Activated naive CD8-positive, alpha-beta T cell (primary cell): ENCODE data around the gene ASPSCR1.

ENCODE experiments used
- H3K27ac Mint-ChIP-seq: one replicate; pipeline ENCODE4 v1.8.0; 2021; ENCODE audit warnings: mixed read lengths
- H3K27me3 Mint-ChIP-seq: one replicate; pipeline ENCODE4 v1.8.0; 2021; ENCODE audit warnings: mixed read lengths
- H3K36me3 Mint-ChIP-seq: one replicate; pipeline ENCODE4 v1.8.0; 2021; ENCODE audit warnings: mixed read lengths
- H3K4me1 Mint-ChIP-seq: one replicate; pipeline ENCODE4 v1.8.0; 2021; ENCODE audit warnings: low read depth, mixed read lengths
- H3K4me3 Mint-ChIP-seq: one replicate; pipeline ENCODE4 v1.8.0; 2021; ENCODE audit warnings: mild to moderate bottlenecking, mixed read lengths
- H3K9me3 Mint-ChIP-seq: one replicate; pipeline ENCODE4 v1.8.0; 2021; ENCODE audit warnings: low read depth, mixed read lengths

Gene ASPSCR1

DNA sequence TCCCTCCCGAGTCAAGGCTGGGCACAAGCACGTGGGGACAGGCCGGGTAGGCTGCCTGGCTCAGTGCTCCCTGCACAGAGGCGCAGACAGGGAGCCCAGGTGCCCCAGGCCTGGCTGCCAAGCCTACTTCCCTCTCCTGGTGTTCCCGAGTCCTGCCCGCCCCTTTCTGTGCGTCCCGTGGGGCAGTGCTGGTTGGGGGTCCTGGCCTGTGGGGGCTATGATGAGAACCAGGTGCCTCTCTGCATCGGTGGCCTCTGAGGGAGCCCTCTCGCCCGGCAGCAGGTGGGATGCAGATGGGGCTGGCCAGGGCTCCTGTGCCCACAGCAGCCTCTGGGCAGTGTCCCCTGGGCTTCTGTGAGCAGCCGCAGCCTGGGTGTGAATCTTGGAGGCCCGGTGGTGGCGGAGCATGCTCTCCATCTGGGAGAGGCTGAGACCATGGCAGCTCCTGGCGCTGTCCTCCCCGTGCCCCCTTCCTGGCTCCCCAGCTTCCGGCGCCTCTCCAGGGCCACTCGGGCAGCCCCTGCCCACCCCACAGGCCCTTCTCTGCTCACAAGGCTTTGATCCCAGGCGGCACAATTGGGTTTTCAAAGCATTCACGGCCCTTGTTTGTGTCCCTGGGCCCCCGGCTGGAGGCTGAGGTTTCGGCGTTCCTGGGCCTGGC lies 38.0 kb downstream of the ASPSCR1 start:
- Mint-ChIP-seq H3K4me3 (no peak overlapping the region), H3K9me3 (no peaks in the 10 kb centered on the region)

GRCh38 chr17:82016061-82016874 lies 38.8 kb downstream of the ASPSCR1 start:
- H3K9me3 Mint-ChIP-seq = no peaks in the 10 kb centered on the region

More for the DNA sequence above, 38.0 kb downstream of the ASPSCR1 start:
- no peaks in the 10 kb centered on the region for H3K36me3 Mint-ChIP-seq
- no peak overlapping the region for H3K27ac Mint-ChIP-seq
- H3K4me1 Mint-ChIP-seq = peaks cover under 1% of the 10 kb centered on the region
- no peaks in the 10 kb centered on the region for H3K27me3 Mint-ChIP-seq

GRCh38 chr17:82016875-82017459 lies 39.5 kb downstream of the ASPSCR1 start:
- no peaks in the 10 kb centered on the region for H3K9me3 Mint-ChIP-seq
- no peaks in the 10 kb centered on the region for H3K27me3 Mint-ChIP-seq
- H3K36me3 Mint-ChIP-seq = no peaks in the 10 kb centered on the region
- no peak overlapping the region for H3K4me3 Mint-ChIP-seq
- H3K4me1 Mint-ChIP-seq = peaks cover 10% of the 10 kb centered on the region
- no peak overlapping the region for H3K27ac Mint-ChIP-seq

More at GRCh38 chr17:82016061-82016874, 38.8 kb downstream of the ASPSCR1 start:
- no peaks in the 10 kb centered on the region for H3K36me3 Mint-ChIP-seq
- H3K4me1 Mint-ChIP-seq = peaks cover 4% of the 10 kb centered on the region
- H3K4me3 Mint-ChIP-seq = no peak overlapping the region
- H3K27me3 Mint-ChIP-seq = no peaks in the 10 kb centered on the region
- no peak overlapping the region for H3K27ac Mint-ChIP-seq

GRCh38 chr17:82017612-82018151 lies 40.3 kb downstream of the ASPSCR1 start:
- Mint-ChIP-seq H3K27me3 (no peaks in the 10 kb centered on the region), H3K27ac (no peak overlapping the region), H3K4me1 (peaks cover 10% of the 10 kb centered on the region), H3K4me3 (no peak overlapping the region), H3K36me3 (no peaks in the 10 kb centered on the region), H3K9me3 (no peaks in the 10 kb centered on the region)

DNA sequence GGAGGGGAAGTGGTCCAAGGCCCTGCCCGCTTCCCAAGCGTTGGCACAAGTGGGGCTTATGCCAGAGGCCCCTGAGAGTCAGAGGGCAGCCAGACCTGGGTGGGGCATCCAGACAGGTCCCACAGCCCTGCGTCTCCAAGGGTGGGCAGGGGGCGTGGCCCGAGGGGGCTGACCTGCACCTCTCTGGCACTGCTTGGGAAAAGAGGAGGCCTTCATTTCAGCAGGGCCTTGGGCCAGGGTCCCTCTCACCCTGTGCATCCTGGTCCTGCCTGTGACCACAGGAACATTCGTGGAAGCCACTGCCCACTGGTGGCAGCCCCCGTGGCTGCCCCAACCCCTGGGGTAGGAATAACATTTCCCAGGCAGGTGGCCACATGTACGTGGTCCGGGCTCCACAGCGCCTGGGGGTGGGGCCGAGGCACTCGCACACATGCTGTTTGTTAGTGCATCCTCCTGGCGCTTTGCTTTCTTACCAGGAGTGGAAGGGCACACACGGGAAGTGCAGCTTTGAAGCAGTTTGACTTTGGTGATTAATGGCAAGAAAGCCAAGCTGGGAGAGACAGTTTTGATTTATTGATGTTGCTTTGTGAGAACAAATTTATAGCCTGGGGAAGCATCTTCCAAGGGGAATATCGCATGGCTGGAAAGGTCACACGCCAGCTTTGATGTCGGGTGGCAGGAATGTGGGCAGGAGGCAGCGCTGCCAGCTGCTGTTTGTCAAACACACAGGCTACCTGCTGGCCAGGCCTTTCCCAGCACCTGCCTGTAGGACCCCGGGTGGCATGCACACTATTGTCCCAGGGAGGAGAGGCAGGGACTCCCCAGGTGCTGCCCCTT lies 40.9 kb downstream of the ASPSCR1 start:
- H3K27ac Mint-ChIP-seq = peak overlapping the region; percentile 17
- peaks cover 10% of the 10 kb centered on the region for H3K4me1 Mint-ChIP-seq
- H3K27me3 Mint-ChIP-seq = no peaks in the 10 kb centered on the region
- no peaks in the 10 kb centered on the region for H3K9me3 Mint-ChIP-seq
- no peak overlapping the region for H3K4me3 Mint-ChIP-seq
- H3K36me3 Mint-ChIP-seq = no peaks in the 10 kb centered on the region

DNA sequence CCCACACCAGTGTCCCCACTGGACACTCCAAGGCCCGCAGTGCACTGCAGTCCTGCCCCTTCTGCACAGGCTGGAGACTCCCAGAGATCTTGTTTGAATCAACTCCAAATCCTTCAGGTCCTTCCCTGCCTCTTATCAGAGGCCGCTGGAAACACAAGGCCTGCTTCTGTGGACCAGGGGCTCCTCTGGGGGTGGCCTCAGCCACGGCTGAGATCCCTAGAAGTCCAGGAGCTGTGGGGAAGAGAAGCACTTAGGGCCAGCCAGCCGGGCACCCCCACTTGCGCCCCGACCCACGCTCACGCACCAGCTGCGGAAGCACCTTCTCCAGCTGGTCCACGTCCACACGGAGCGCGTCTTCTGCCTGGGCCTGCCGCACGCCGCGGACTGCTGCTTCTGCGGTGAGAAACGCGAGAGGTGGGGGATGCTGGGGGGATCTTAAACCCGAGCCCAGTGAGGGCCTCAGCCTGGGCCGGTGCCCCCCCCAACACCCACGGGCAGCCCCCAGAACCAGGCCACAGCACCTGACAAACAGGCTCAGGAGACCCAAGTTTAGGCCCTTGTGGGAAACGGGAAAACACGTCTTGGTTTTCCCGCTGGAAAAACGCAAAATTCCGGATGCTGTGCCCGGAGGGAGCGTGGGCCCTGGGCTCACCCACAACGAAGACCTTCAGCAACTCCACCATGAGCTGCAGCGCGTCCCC lies 41.7 kb downstream of the ASPSCR1 start:
- Mint-ChIP-seq H3K4me3 (no peak overlapping the region), H3K36me3 (no peaks in the 10 kb centered on the region), H3K4me1 (peaks cover 13% of the 10 kb centered on the region), H3K9me3 (no peaks in the 10 kb centered on the region), H3K27me3 (no peaks in the 10 kb centered on the region), H3K27ac (no peak overlapping the region)

- peaks cover 13% of the 10 kb centered on the region for H3K4me1 Mint-ChIP-seq
- no peaks in the 10 kb centered on the region for H3K9me3 Mint-ChIP-seq
- no peak overlapping the region for H3K4me3 Mint-ChIP-seq
- no peaks in the 10 kb centered on the region for H3K27me3 Mint-ChIP-seq
- no peak overlapping the region for H3K27ac Mint-ChIP-seq
- H3K36me3 Mint-ChIP-seq = no peaks in the 10 kb centered on the region
Observed at GRCh38 chr17:82019690-82020571, 42.5 kb downstream of the ASPSCR1 start.

DNA sequence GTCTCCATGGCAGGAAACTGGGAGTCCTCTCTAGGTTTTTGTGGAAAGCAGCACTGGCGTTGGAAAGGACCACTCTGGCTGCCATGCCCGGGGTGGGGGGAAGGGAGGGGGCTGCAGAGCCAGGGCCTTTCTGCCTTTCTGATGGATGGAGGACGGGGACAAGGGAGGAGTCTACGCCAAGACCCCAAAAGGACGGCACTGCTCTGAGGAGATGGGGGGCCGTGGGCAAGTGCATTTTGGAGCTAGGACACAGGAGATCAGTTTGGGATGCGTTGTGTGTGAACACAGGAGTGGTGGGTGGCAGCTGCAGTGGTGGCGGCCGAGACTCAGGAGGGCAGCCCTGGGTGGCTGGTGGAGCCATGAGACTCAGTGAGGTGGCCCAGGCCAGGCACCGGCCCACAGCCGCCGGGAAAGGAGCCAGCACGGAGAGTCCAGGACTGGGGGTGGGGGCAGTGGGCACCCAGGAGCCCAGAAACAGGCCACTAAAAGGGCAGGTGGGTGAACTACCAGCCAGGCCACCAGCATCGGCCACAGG lies 43.2 kb downstream of the ASPSCR1 start:
- H3K4me1 Mint-ChIP-seq = peaks cover 13% of the 10 kb centered on the region
- H3K27me3 Mint-ChIP-seq = no peaks in the 10 kb centered on the region
- H3K36me3 Mint-ChIP-seq = no peaks in the 10 kb centered on the region
- no peak overlapping the region for H3K27ac Mint-ChIP-seq
- no peaks in the 10 kb centered on the region for H3K9me3 Mint-ChIP-seq
- peak overlapping the region; percentile 59 for H3K4me3 Mint-ChIP-seq

GRCh38 chr17:82021107-82021899 lies 43.9 kb downstream of the ASPSCR1 start:
- H3K27me3 Mint-ChIP-seq = no peaks in the 10 kb centered on the region

GRCh38 chr17:82021900-82022309 lies 44.5 kb downstream of the ASPSCR1 start:
- H3K27me3 Mint-ChIP-seq = no peaks in the 10 kb centered on the region
- peak overlapping the region; percentile 72 for H3K27ac Mint-ChIP-seq
- peaks cover 2% of the 10 kb centered on the region for H3K36me3 Mint-ChIP-seq
- H3K9me3 Mint-ChIP-seq = no peaks in the 10 kb centered on the region
- H3K4me1 Mint-ChIP-seq = peaks cover 13% of the 10 kb centered on the region
- H3K4me3 Mint-ChIP-seq = peak overlapping the region; percentile 92

More at GRCh38 chr17:82021107-82021899, 43.9 kb downstream of the ASPSCR1 start:
- Mint-ChIP-seq H3K4me1 (peaks cover 13% of the 10 kb centered on the region), H3K36me3 (peaks cover 2% of the 10 kb centered on the region), H3K9me3 (no peaks in the 10 kb centered on the region), H3K27ac (peak overlapping the region; percentile 72), H3K4me3 (peak overlapping the region; percentile 92)

DNA sequence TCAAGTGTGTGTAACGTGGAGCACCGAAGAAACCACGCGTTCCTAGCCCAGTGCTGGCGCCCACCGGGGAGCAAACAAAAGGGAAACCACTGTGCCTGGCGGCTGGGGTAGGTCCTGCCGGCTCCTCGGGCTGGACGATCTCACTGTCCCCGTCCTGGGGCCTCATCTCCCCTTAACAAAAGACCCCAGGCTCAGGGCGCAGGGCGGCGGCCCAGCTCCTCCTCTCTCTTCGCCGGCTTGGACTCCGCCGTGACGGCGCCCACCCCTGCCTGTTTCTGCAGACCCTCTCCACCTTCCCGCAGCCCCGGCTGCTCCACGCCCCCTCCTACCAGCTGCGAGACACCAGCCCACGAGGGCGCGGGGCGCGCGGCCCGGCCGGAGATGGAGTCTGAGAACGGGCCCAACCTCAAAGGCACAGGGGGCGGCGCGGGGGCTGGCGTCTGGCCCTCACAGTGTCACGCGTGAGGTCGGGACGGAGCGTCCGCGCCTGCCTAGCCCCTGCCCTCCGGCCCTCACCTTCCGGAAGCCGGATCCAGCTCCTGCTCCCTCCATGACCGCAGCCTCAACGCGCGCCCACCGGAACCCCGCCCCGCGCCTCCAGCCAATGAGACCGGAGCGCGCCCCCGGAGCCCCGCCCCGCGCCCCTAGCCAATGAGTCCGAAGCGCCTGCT lies 45.0 kb downstream of the ASPSCR1 start, which contains the start of gene CENPX:
Gene CENPX, minus strand, starts transcription at position 569 of the 671 bp plus-strand sequence. Its CDS starts 17 bp downstream, at position 552.
- H3K27me3 Mint-ChIP-seq = no peaks in the 10 kb centered on the region
- peak within 1 kb of the TSS; percentile 72 for H3K27ac Mint-ChIP-seq
- peaks cover 2% of the 10 kb centered on the region for H3K36me3 Mint-ChIP-seq
- H3K4me1 Mint-ChIP-seq = peaks cover 13% of the 10 kb centered on the region
- peak within 1 kb of the TSS; percentile 92 for H3K4me3 Mint-ChIP-seq
- H3K9me3 Mint-ChIP-seq = no peaks in the 10 kb centered on the region

GRCh38 chr17:82022981-82023446 lies 45.6 kb downstream of the ASPSCR1 start, which contains the start of gene LRRC45:
Gene LRRC45, plus strand, starts transcription at chr17:82023305. Its CDS starts 339 bp downstream, at chr17:82023644.
- Mint-ChIP-seq H3K4me1 (peaks cover 13% of the 10 kb centered on the region), H3K27me3 (no peaks in the 10 kb centered on the region), H3K27ac (peak within 1 kb of the TSS; percentile 72), H3K9me3 (no peaks in the 10 kb centered on the region), H3K4me3 (peak within 1 kb of the TSS; percentile 92), H3K36me3 (peaks cover 2% of the 10 kb centered on the region)
